HEK293T (cell line): ENCODE data around the gene RCN2.

Source experiments
- CTCF ChIA-PET: fragments of 350-600 bp; formaldehyde crosslinking; extraction: SDS; loops from one replicate; lab custom pipeline; 2021; ENCODE audit warnings: antibody characterized with exemption, inconsistent platforms; lab: Yijun Ruan, JAX
- POLR2A ChIA-PET: fragments of 350-600 bp; formaldehyde crosslinking; extraction: SDS; loops from one replicate; lab custom pipeline; 2020; ENCODE audit warnings: antibody characterized with exemption, inconsistent platforms; lab: Yijun Ruan, JAX
- DNase-seq: peaks from one replicate; pipeline ENCODE4 v3.0.0; 2012; ENCODE audit warnings: mixed read lengths; ENCODE audit errors: extremely low spot score
- ARNT ChIP-seq: fragments of 450-650 bp; IDR thresholded peaks from 2 replicates; pipeline ENCODE4 v1.6.1; 2017; ENCODE audit warnings: mild to moderate bottlenecking
- BHLHE40 ChIP-seq: fragments of 450-650 bp; IDR thresholded peaks from 2 replicates; pipeline ENCODE4 v1.6.1; 2016; ENCODE audit warnings: mild to moderate bottlenecking, moderate library complexity, borderline replicate concordance
- CTBP1 ChIP-seq: fragments of 450-650 bp; IDR thresholded peaks from 2 replicates; pipeline ENCODE4 v1.6.1; 2016; ENCODE audit warnings: borderline replicate concordance
- ELF4 ChIP-seq: fragments of 450-650 bp; IDR thresholded peaks from 2 replicates; pipeline ENCODE4 v1.6.1; 2017; ENCODE audit warnings: antibody characterized with exemption
- FOXA1 ChIP-seq: fragments of 450-650 bp; IDR thresholded peaks from 2 replicates; pipeline ENCODE4 v1.6.1; 2016; ENCODE audit warnings: mild to moderate bottlenecking
- FOXK2 ChIP-seq: fragments of 450-650 bp; IDR thresholded peaks from 2 replicates; pipeline ENCODE4 v1.6.1; 2016; ENCODE audit warnings: mild to moderate bottlenecking
- FOXM1 ChIP-seq: fragments of 450-650 bp; IDR thresholded peaks from 2 replicates; pipeline ENCODE4 v1.6.1; 2017; ENCODE audit warnings: mild to moderate bottlenecking, borderline replicate concordance
- HDGF ChIP-seq: fragments of 450-650 bp; IDR thresholded peaks from 2 replicates; pipeline ENCODE4 v1.6.1; 2017; ENCODE audit warnings: antibody characterized with exemption, borderline replicate concordance
- L3MBTL2 ChIP-seq: fragments of 450-650 bp; conservative IDR thresholded peaks from 2 replicates; pipeline ENCODE4 v1.6.1; 2016; ENCODE audit warnings: mild to moderate bottlenecking
- LEF1 ChIP-seq: fragments of 450-650 bp; IDR thresholded peaks from 2 replicates; pipeline ENCODE4 v1.6.1; 2017; ENCODE audit warnings: mild to moderate bottlenecking, borderline replicate concordance
- NFRKB ChIP-seq: fragments of 450-650 bp; IDR thresholded peaks from 2 replicates; pipeline ENCODE4 v1.6.1; 2016; ENCODE audit warnings: mild to moderate bottlenecking, moderate library complexity
- PKNOX1 ChIP-seq: fragments of 450-650 bp; IDR thresholded peaks from 2 replicates; pipeline ENCODE4 v1.6.1; 2016
- SP1 ChIP-seq: fragments of 450-650 bp; IDR thresholded peaks from 2 replicates; pipeline ENCODE4 v1.6.1; 2017
- SUZ12 ChIP-seq: fragments of 450-650 bp; IDR thresholded peaks from 2 replicates; pipeline ENCODE4 v1.6.1; 2016; ENCODE audit warnings: mild to moderate bottlenecking
- TARDBP ChIP-seq: fragments of 450-650 bp; IDR thresholded peaks from 2 replicates; pipeline ENCODE4 v1.6.1; 2016
- ZNF384 ChIP-seq: fragments of 450-650 bp; IDR thresholded peaks from 2 replicates; pipeline ENCODE4 v1.6.1; 2016

RCN2 gene

GRCh38 chr15:76982756-76983155 lies 51.2 kb downstream of the RCN2 start:
- CTCF ChIA-PET = interaction anchor here (0.6 to 3.4 kb wide), 2 partner anchors 10 to 548 kb away, joined by 3 to 14 read pairs; no protein-coding TSS in a partner anchor
- POLR2A ChIA-PET = no interaction called here
- TF ChIP-seq FOXA1 = no peak
- no peak for TF ChIP-seq FOXM1
- no peak for DNase-seq

GRCh38 chr15:76983590-76984375 lies 52.2 kb downstream of the RCN2 start:
- ChIA-PET CTCF (interaction anchor here (3.4 kb wide), 1 partner anchor 11 kb away, joined by 14 read pairs; no protein-coding TSS in a partner anchor), POLR2A (no interaction called here)
- TF ChIP-seq LEF1 (no peak), ZNF384 (no peak), PKNOX1 (no peak), SP1 (no peak), L3MBTL2 (no peak), HDGF (no peak), NFRKB (no peak), ELF4 (no peak), FOXA1 (no peak), BHLHE40 (no peak), SUZ12 (no peak), TARDBP (no peak), CTBP1 (no peak)
- DNase-seq = no peak

GRCh38 chr15:76986743-76987142 lies 55.2 kb downstream of the RCN2 start:
- TF ChIP-seq LEF1 (no peak), ARNT (no peak), SP1 (no peak), HDGF (no peak), L3MBTL2 (no peak), FOXM1 (no peak), NFRKB (no peak)
- ChIA-PET CTCF (no interaction called here), POLR2A (no interaction called here)
- DNase-seq = no peak

GRCh38 chr15:76987276-76987675 lies 55.7 kb downstream of the RCN2 start:
- ChIA-PET CTCF (interaction anchor here (0.7 kb wide), 1 partner anchor 14 kb away, joined by 4 read pairs; no protein-coding TSS in a partner anchor), POLR2A (no interaction called here)
- TF ChIP-seq L3MBTL2 (no peak), PKNOX1 (no peak), NFRKB (no peak), SP1 (no peak), ARNT (no peak), TARDBP (no peak), CTBP1 (no peak), ELF4 (no peak), BHLHE40 (no peak), ZNF384 (no peak), HDGF (no peak), FOXA1 (no peak), LEF1 (no peak), FOXM1 (no peak), SUZ12 (no peak), FOXK2 (no peak)
- no peak for DNase-seq

- ChIA-PET CTCF (interaction anchor here (0.7 to 1.6 kb wide), 2 partner anchors 14 to 15 kb away, joined by 4 to 5 read pairs; no protein-coding TSS in a partner anchor), POLR2A (no interaction called here)
- no peak for DNase-seq
- TF ChIP-seq SP1 (no peak), FOXA1 (no peak), CTBP1 (no peak), BHLHE40 (no peak), ARNT (no peak), FOXK2 (no peak), LEF1 (no peak), TARDBP (no peak), PKNOX1 (no peak), L3MBTL2 (no peak), NFRKB (no peak)
Measured at GRCh38 chr15:76987896-76988860, 56.6 kb downstream of the RCN2 start.
